GM12878 (cell line): ENCODE results near the gene TBC1D2B. TPM values are rescaled to one million over a fixed set of nuclear protein-coding genes. Genes with fewer than 3 reads are reported as not detected.

Source experiments
- ATAC-seq: fragments of 200-7000 bp; cut with Tn5 transposase; 3 replicates; pipeline ENCODE4 v1.9.1; 2020; ENCODE audit warnings: mild to moderate bottlenecking, moderate library complexity
- BruUV-seq: library from RNA; stranded (reverse); fragments of 400-500 nt; replicated peaks from 2 replicates; lab custom pipeline; 2021; lab: Mats Ljungman, UMichigan
- CTCF ChIA-PET: fragments of 300-600 bp; sonication (Branson Sonifier 250); formaldehyde crosslinking; extraction: SDS; loops from one replicate; lab custom pipeline; 2021; ENCODE audit warnings: inconsistent platforms; lab: Yijun Ruan, JAX
- POLR2A ChIA-PET: fragments of 350-600 bp; formaldehyde crosslinking; extraction: SDS; loops from one replicate; lab custom pipeline; 2021; ENCODE audit warnings: inconsistent platforms; lab: Charles Lee
- RAD21 ChIA-PET: fragments of 300-600 bp; sonication (Branson Sonifier 250); formaldehyde crosslinking; loops from one replicate; lab custom pipeline; 2023; ENCODE audit warnings: antibody characterized with exemption; ENCODE audit not compliant: unreplicated experiment; lab: Charles Lee
- SMC1A ChIA-PET: fragments of 300-600 bp; sonication (Branson Sonifier 250); formaldehyde crosslinking; loops from one replicate; lab custom pipeline; 2023; ENCODE audit not compliant: unreplicated experiment, uncharacterized antibody; lab: Charles Lee
- DNase-seq: peaks from one replicate; pipeline ENCODE4 v3.0.0-alpha.2; 2011; ENCODE audit warnings: low read depth, low spot score
- FAIRE-seq: peaks from 3 replicates; lab custom pipeline; 2011; peaks lifted over from hg19 to GRCh38; lab: Jason Lieb, UNC
- H2AFZ ChIP-seq: 2 replicates; pipeline ENCODE4 v1.6.0; 2011; ENCODE audit warnings: low read depth, low read length, control low read depth; ENCODE audit not compliant: control insufficient read depth
- H3K27ac ChIP-seq: 2 replicates; pipeline ENCODE4 v1.5.1; 2011; ENCODE audit warnings: control low read depth; ENCODE audit not compliant: control insufficient read depth, insufficient read depth
- H3K27me3 ChIP-seq, 2 experiments: replicated peaks in 1 of 2; 2 replicates each; pipeline versions ENCODE4 v1.6.0 to v1.6.1; 2011; ENCODE audit warnings: low read length in 1 of 2; ENCODE audit not compliant: control insufficient read depth in 2 of 2, insufficient read depth in 2 of 2
- H3K36me3 ChIP-seq, 2 experiments: 2 replicates each; pipeline ENCODE4 v1.5.1; 2011; ENCODE audit warnings: low read length in 1 of 2; ENCODE audit not compliant: control insufficient read depth in 2 of 2, insufficient read depth in 2 of 2
- H3K4me1 ChIP-seq: 2 replicates; pipeline ENCODE4 v1.6.1; 2011; ENCODE audit warnings: mild to moderate bottlenecking, low read length, moderate library complexity, mixed read lengths; ENCODE audit not compliant: control insufficient read depth, insufficient read depth
- H3K4me2 ChIP-seq: 2 replicates; pipeline ENCODE4 v1.6.0; 2011; ENCODE audit warnings: control low read depth; ENCODE audit not compliant: control insufficient read depth, insufficient read depth
- H3K4me3 ChIP-seq: fragments of 200-600 bp; sonication (generic); 2 replicates; pipeline ENCODE4 v1.5.1; 2016
- H3K79me2 ChIP-seq: 2 replicates; pipeline ENCODE4 v1.6.0; 2011; ENCODE audit warnings: low read length; ENCODE audit not compliant: control insufficient read depth, insufficient read depth
- H3K9ac ChIP-seq: 2 replicates; pipeline ENCODE4 v1.8.0; 2011; ENCODE audit warnings: low read length, control low read depth, mixed read lengths; ENCODE audit not compliant: control insufficient read depth, insufficient read depth
- H3K9me3 ChIP-seq: replicated peaks from 3 replicates; pipeline ENCODE4 v1.5.1; 2011; ENCODE audit warnings: mild to moderate bottlenecking, low read length; ENCODE audit not compliant: control insufficient read depth, insufficient read depth
- H4K20me1 ChIP-seq: 2 replicates; pipeline ENCODE4 v1.6.0; 2011; ENCODE audit not compliant: control insufficient read depth, insufficient read depth
- IKZF2 ChIP-seq, 2 experiments: fragments of 450-650 bp; IDR thresholded peaks; 2 replicates each; pipeline ENCODE4 v1.6.1; 2017; ENCODE audit warnings: mild to moderate bottlenecking in 2 of 2, moderate library complexity in 2 of 2
- MLLT1 ChIP-seq: fragments of 450-650 bp; IDR thresholded peaks from 2 replicates; pipeline ENCODE4 v1.6.1; 2016; ENCODE audit warnings: mild to moderate bottlenecking
- MTA3 ChIP-seq: IDR thresholded peaks from 2 replicates; pipeline ENCODE4 v1.6.1; 2012; ENCODE audit warnings: low read length, inconsistent platforms, borderline replicate concordance
- SP1 ChIP-seq: IDR thresholded peaks from one replicate; pipeline ENCODE4 v1.6.1; 2011; ENCODE audit warnings: low read depth, low read length
- TARDBP ChIP-seq: IDR thresholded peaks from 2 replicates; pipeline ENCODE4 v1.6.1; 2016; ENCODE audit warnings: borderline replicate concordance
- USF2 ChIP-seq: IDR thresholded peaks from 2 replicates; pipeline ENCODE4 v1.6.1; 2011; ENCODE audit warnings: low read depth, low read length, improper control_type of control experiment, borderline replicate concordance
- ZNF217 ChIP-seq: fragments of 450-650 bp; IDR thresholded peaks from 2 replicates; pipeline ENCODE4 v1.6.1; 2017; ENCODE audit warnings: antibody characterized with exemption, mild to moderate bottlenecking
- ZNF622 ChIP-seq: fragments of 450-650 bp; IDR thresholded peaks from 2 replicates; pipeline ENCODE4 v1.6.1; 2017; ENCODE audit warnings: mild to moderate bottlenecking, inconsistent platforms
- WGBS: methylation state at CpG from one replicate; pipeline ENCODE4 v1.1.6; 2016; ENCODE audit warnings: low lambda C conversion rate; ENCODE audit not compliant: insufficient replicate concordance, insufficient coverage; ENCODE audit errors: missing lambda C conversion rate; 5-methylcytosine and 5-hydroxymethylcytosine counted together
- in situ Hi-C: fragments of 300-500 bp; cut with MboI; formaldehyde crosslinking; loops from 9 replicates; pipeline ENCODE4 v1.14.3; 2018; ENCODE audit warnings: mixed read lengths
- intact Hi-C: fragments of 100-400 bp; cut with micrococcal nuclease; formaldehyde crosslinking; loops from one replicate; pipeline ENCODE4 v1.14.2; 2022; ENCODE audit not compliant: unreplicated experiment
- polyA plus RNA-seq, 11 experiments: library from polyadenylated mRNA; depleted of rRNA in 4 of 11; unstranded in 6 of 11; stranded (reverse) in 5 of 11; fragments of >200 nt; fragmentation: Nextera tagmentation in 4 of 11; fragmentation: Illumina TruSeq in 1 of 11; extraction: Ambion mirVana in 4 of 11; extraction: Trizol in 1 of 11; gene quantifications; 1 replicate in 1 of 11; 2 replicates in 10 of 11; pipeline versions ENCODE4 v1.2.1 to v1.2.3, GENCODE V29; 2011 to 2016; ENCODE audit warnings: inconsistent platforms in 2 of 11, missing spikeins in 2 of 11, low read depth in 1 of 11
- total RNA-seq, 4 experiments: library from RNA; depleted of rRNA in 3 of 4; stranded (reverse); fragments of >200 nt in 3 of 4; fragmentation: Illumina TruSeq in 1 of 4; extraction: Trizol in 1 of 4; gene quantifications; 2 replicates each; pipeline versions ENCODE4 v1.2.1 to v1.2.3, GENCODE V29; 2013 to 2021

The TBC1D2B gene
- total and polyA plus RNA-seq, 10 of the 15 experiments (the other 5 are each of a cell fraction or from before 2014, with no cell fraction given), result 1.3 to 53.4 (median 19.4) TPM

GRCh38 chr15:77989296-77990143 lies 88.0 kb downstream of the TBC1D2B start:
- TF ChIP-seq MTA3 (no peak), MLLT1 (no peak), TARDBP (no peak), ZNF622 (no peak), USF2 (no peak), SP1 (no peak), ZNF217 (no peak), IKZF2 (IDR thresholded peaks at IDR 0.05) (no peak)
- no peak overlapping the region for H3K27ac ChIP-seq
- no peaks in the 10 kb centered on the region for H3K27me3 ChIP-seq
- intact Hi-C loops, result no loop called here
- H3K4me1 ChIP-seq, result peaks cover 27% of the 10 kb centered on the region
- H3K4me2 ChIP-seq, result no peak overlapping the region
- DNase-seq (no peak), ATAC-seq (no peak), FAIRE-seq (no peak)
- no peak overlapping the region for H3K4me3 ChIP-seq
- H4K20me1 ChIP-seq, result no peaks in the 10 kb centered on the region
- WGBS, result 63% methylated on average over 20 of the region's 22 CpGs
- POLR2A ChIA-PET, result no interaction called here
- CTCF ChIA-PET, result interaction anchor here (1.0 to 1.6 kb wide), 4 partner anchors 29 to 118 kb away, joined by 3 to 6 read pairs (median 4); no protein-coding TSS in a partner anchor
- no TSS peak for BruUV-seq
- SMC1A ChIA-PET, result interaction anchor here (0.6 to 1.5 kb wide), 5 partner anchors 25 to 81 kb away, joined by 3 to 6 read pairs (median 4); no protein-coding TSS in a partner anchor
- H3K9me3 ChIP-seq, result no peaks in the 10 kb centered on the region
- H3K79me2 ChIP-seq, result no peaks in the 10 kb centered on the region
- no peak overlapping the region for H2AFZ ChIP-seq
- H3K9ac ChIP-seq, result no peak overlapping the region
- in situ Hi-C loops, result no loop called here
- H3K36me3 ChIP-seq, result no peaks in the 10 kb centered on the region; a peak in 1 of 4 replicates
- RAD21 ChIA-PET, result interaction anchor here (1.2 kb wide), 1 partner anchor 29 kb away, joined by 3 read pairs; no protein-coding TSS in a partner anchor
